Naive thymus-derived CD8-positive, alpha-beta T cell (primary cell): ENCODE measurements around the gene PTPN14. TPM values are rescaled to one million over a fixed set of nuclear protein-coding genes. Genes with fewer than 3 reads are reported as not detected.

Experiments
- ATAC-seq, 2 donors: fragments of 150-1000 bp; cut with Tn5 transposase in 1 of 2; sonication (Bioruptor Pico), chemical (Tn5 transposase) in 1 of 2; 1 replicate in 1 of 2; 2 replicates in 1 of 2; pipeline ENCODE4 v1.10.0; 2021; ENCODE audit warnings: mild to moderate bottlenecking in 2 of 2, moderate library complexity in 2 of 2
- POLR2A ChIA-PET: fragments of 350-600 bp; sonication (Branson Sonifier 250); formaldehyde crosslinking; loops from one replicate; lab custom pipeline; 2021; ENCODE audit warnings: antibody characterized with exemption; lab: Charles Lee
- DNase-seq, 10 donors: peaks; one replicate each; pipeline versions ENCODE4 v3.0.0 to v3.0.0-alpha.2; 2020 to 2022
- H3K27ac Mint-ChIP-seq, 10 donors: one replicate each; pipeline ENCODE4 v1.8.0; 2020 to 2022; ENCODE audit warnings: mild to moderate bottlenecking in 10 of 10, mixed read lengths in 10 of 10, moderate library complexity in 4 of 10, inconsistent platforms in 1 of 10
- H3K27me3 Mint-ChIP-seq, 5 donors: one replicate each; pipeline ENCODE4 v1.8.0; 2021 to 2022; ENCODE audit warnings: mixed read lengths in 5 of 5
- H3K36me3 Mint-ChIP-seq, 3 donors: one replicate each; pipeline ENCODE4 v1.8.0; 2020 to 2022; ENCODE audit warnings: mixed read lengths in 3 of 3, mild to moderate bottlenecking in 2 of 3, inconsistent platforms in 1 of 3
- H3K4me1 Mint-ChIP-seq, 4 donors: one replicate each; pipeline ENCODE4 v1.8.0; 2021 to 2022; ENCODE audit warnings: mixed read lengths in 4 of 4
- H3K4me3 Mint-ChIP-seq, 10 donors: one replicate each; pipeline ENCODE4 v1.8.0; 2020 to 2022; ENCODE audit warnings: mild to moderate bottlenecking in 10 of 10, mixed read lengths in 10 of 10, moderate library complexity in 6 of 10, inconsistent platforms in 1 of 10
- H3K9me3 Mint-ChIP-seq, 9 donors: one replicate each; pipeline ENCODE4 v1.8.0; 2020 to 2022; ENCODE audit warnings: mixed read lengths in 9 of 9, mild to moderate bottlenecking in 3 of 9, inconsistent platforms in 1 of 9, moderate library complexity in 1 of 9
- polyA plus RNA-seq, 3 donors: library from polyadenylated mRNA; unstranded; fragments of 300-500 nt; fragmentation: Illumina TruSeq; gene quantifications; one replicate each; pipeline ENCODE4 v1.2.3, GENCODE V29; 2021
- total RNA-seq, 8 experiments: library from RNA in 2 of 8; stranded (reverse) in 2 of 8; gene quantifications; one replicate each; pipeline ENCODE4 v1.2.3 and lab custom pipeline; 2021 to 2026

Gene PTPN14
- total and polyA plus RNA-seq, 5 experiments from 2014 or later, result 0.01 to 0.05 (median 0.03) TPM; not detected in 1

- Mint-ChIP-seq H3K4me1 (peaks cover 0 to 9% (median 6%) of the 10 kb centered on the region in 4 donors), H3K4me3 (no peak overlapping the region), H3K9me3 (no peaks in the 10 kb centered on the region), H3K36me3 (no peaks in the 10 kb centered on the region), H3K27ac (no peak overlapping the region), H3K27me3 (peaks cover 24 to 65% (median 40%) of the 10 kb centered on the region in 5 donors)
- ATAC-seq, result no peak
- DNase-seq, result no peak
- POLR2A ChIA-PET, result no interaction called here
These were observed 4.3 kb downstream of the PTPN14 start for GRCh38 chr1:214546886-214547641.

DNA sequence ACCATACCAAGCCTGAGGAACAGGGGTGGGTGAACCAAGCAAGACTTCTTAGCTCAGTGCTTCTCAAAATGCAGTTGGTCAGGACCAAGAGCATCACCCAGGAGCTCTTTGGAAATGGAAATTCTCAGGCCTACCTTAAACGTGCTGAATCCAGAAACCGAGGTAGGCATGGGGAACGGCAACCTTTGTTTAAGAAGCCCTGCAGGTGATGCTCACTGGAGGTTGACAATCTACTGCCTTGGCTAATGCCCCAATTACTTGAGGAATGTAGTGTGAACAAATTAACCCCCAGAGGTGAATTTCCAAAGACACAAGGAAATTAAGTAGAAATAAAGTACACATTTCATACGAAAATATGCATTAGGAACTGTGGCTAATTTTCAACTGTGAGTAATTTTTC is 5.3 kb downstream of the PTPN14 start:
- Mint-ChIP-seq H3K4me1 (peaks cover 0 to 7% (median 3%) of the 10 kb centered on the region in 4 donors), H3K27ac (no peak overlapping the region), H3K36me3 (no peaks in the 10 kb centered on the region), H3K9me3 (no peaks in the 10 kb centered on the region), H3K4me3 (no peak overlapping the region), H3K27me3 (peaks cover 22 to 57% (median 37%) of the 10 kb centered on the region in 5 donors)
- POLR2A ChIA-PET, result no interaction called here
- DNase-seq (no peak), ATAC-seq (no peak)

DNA sequence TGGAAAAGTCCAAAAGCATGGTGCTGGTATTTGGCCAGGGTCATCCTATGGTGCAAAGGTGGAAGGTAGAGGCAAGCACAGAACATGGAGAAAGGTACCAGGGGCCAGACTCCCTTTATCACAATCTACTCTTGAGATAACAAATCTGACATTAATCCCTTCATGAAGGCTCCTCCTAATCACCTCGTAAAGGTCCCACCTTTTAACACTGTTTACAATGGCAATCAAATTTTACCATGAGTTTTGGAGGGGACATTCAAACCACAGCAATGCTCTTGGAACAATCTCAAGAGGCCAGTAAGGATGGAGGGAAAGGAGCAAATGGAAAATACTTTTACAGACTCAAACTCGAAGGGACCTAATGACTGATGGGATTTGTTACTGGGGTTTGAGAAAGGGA is 6.1 kb downstream of the PTPN14 start:
- peaks cover 0 to 3% (median 1%) of the 10 kb centered on the region in 4 donors for H3K4me1 Mint-ChIP-seq
- no peak for ATAC-seq
- POLR2A ChIA-PET, result no interaction called here
- no peaks in the 10 kb centered on the region for H3K36me3 Mint-ChIP-seq
- no peaks in the 10 kb centered on the region for H3K9me3 Mint-ChIP-seq
- H3K27me3 Mint-ChIP-seq, result peaks cover 21 to 49% (median 33%) of the 10 kb centered on the region in 5 donors
- no peak overlapping the region for H3K27ac Mint-ChIP-seq
- no peak for DNase-seq
- H3K4me3 Mint-ChIP-seq, result no peak overlapping the region

- Mint-ChIP-seq H3K36me3 (no peaks in the 10 kb centered on the region), H3K27ac (no peak overlapping the region), H3K4me3 (no peak overlapping the region), H3K4me1 (no peaks in the 10 kb centered on the region), H3K27me3 (peaks cover 16 to 44% (median 28%) of the 10 kb centered on the region in 5 donors), H3K9me3 (no peaks in the 10 kb centered on the region)
- POLR2A ChIA-PET, result no interaction called here
- DNase-seq (no peak), ATAC-seq (no peak)
These were observed 6.6 kb downstream of the PTPN14 start for GRCh38 chr1:214544791-214545190.

DNA sequence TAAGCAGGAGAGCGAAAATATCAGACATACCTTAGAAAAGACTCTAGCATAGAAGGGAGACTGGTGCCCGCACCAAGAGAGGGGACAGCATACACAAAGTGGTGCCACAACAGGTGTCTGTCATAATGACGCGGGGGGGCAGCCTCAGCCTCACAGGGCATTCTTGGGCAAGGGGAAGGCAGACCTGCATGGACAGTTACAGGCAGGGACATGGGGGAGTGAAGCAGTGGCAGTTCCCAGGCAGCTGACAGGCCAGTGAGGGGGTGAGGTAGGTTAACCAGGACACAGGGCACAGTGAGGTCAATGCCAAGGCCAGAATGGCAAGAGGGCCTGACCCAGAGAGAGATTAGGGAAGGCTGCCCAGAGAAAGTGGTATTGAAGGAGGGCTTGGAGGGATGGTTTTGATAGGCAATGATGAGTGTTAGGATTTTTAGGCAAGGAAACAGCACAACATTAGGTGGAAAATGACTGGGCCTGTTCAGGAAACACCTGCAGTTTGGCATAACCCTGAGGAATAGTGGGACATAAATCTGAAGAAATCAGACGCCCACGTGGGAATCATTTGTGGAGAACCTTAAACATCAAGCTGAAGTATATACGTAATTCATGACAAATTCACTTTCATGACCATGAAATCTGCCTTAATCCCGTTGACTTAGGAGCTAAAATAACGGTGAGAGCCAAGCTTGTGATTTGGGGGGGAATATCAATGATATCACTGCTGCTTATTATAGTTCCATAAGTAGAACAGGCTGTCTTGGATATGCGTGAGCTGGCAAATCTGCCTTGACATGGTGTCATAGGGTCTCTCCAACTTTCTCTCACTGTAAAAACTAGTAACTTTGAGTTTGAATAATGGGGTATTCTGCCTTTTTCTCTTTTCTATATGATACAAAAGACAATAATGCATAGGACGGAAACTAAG is 8.9 kb downstream of the PTPN14 start:
- no peak for DNase-seq
- H3K27ac Mint-ChIP-seq, result no peak overlapping the region

GRCh38 chr1:214541693-214542092 is 9.7 kb downstream of the PTPN14 start:
- Mint-ChIP-seq H3K4me3 (no peak overlapping the region), H3K36me3 (no peaks in the 10 kb centered on the region), H3K4me1 (no peaks in the 10 kb centered on the region), H3K9me3 (no peaks in the 10 kb centered on the region), H3K27me3 (peaks cover 7 to 18% (median 11%) of the 10 kb centered on the region in 5 donors), H3K27ac (no peak overlapping the region)
- POLR2A ChIA-PET, result interaction anchor here (0.6 kb wide), 1 partner anchor 26 kb away, joined by 3 read pairs; no protein-coding TSS in a partner anchor
- no peak for DNase-seq
- ATAC-seq, result no peak

More for the DNA sequence above, 8.9 kb downstream of the PTPN14 start:
- H3K4me3 Mint-ChIP-seq, result no peak overlapping the region
- H3K4me1 Mint-ChIP-seq, result no peaks in the 10 kb centered on the region
- H3K27me3 Mint-ChIP-seq, result peaks cover 9 to 24% (median 13%) of the 10 kb centered on the region in 5 donors
- ATAC-seq, result no peak
- POLR2A ChIA-PET, result no interaction called here
- H3K36me3 Mint-ChIP-seq, result no peaks in the 10 kb centered on the region
- no peaks in the 10 kb centered on the region for H3K9me3 Mint-ChIP-seq

DNA sequence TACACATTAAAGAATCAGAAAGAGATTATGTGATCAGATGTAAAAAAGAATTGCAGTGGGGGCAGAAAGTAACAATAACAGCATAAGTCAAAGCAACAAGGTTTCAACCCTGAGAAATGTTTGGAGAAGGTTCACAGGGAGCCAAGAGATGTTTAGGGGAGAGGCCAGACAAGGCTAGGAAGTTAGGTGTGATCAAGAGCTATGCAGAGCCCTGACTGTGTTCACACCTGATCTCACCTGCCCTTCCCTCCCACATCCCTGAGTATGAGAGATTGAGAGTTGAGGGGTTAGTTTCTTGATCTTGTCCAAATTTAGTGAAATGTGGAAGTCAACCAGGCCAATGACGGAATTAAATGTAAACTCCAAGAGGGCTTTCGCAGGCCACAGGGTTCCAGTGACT is 10.2 kb downstream of the PTPN14 start:
- POLR2A ChIA-PET, result interaction anchor here (0.6 kb wide), 1 partner anchor 26 kb away, joined by 3 read pairs; no protein-coding TSS in a partner anchor
- no peaks in the 10 kb centered on the region for H3K36me3 Mint-ChIP-seq
- H3K9me3 Mint-ChIP-seq, result no peaks in the 10 kb centered on the region
- H3K4me1 Mint-ChIP-seq, result no peaks in the 10 kb centered on the region
- DNase-seq, result no peak
- H3K27ac Mint-ChIP-seq, result no peak overlapping the region
- H3K27me3 Mint-ChIP-seq, result peaks cover 7 to 18% (median 11%) of the 10 kb centered on the region in 5 donors
- H3K4me3 Mint-ChIP-seq, result no peak overlapping the region
- no peak for ATAC-seq

GRCh38 chr1:214540324-214540723 is 11.1 kb downstream of the PTPN14 start:
- ATAC-seq, result no peak

DNA sequence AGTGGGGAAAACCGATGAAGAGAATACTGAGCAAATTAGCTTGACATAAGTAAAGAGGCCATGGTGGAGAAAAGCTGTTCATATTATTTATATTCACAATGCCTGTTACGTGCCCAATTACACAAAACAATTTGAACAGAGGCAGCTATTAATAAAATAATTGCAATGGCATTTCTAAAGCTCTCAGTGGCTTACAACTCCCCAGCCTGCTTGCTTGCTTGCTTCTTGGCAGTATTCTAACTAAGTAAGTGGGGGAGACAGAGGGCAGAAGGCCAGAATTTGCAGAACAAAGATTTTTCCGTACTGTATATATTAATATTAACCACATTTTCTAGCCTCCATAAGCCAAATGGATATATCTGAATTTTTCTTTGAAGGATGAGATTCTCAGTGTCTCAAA is 12.9 kb downstream of the PTPN14 start:
- peaks cover 7 to 13% (median 7%) of the 10 kb centered on the region in 5 donors for H3K27me3 Mint-ChIP-seq
- DNase-seq, result no peak
- no peaks in the 10 kb centered on the region for H3K9me3 Mint-ChIP-seq
- POLR2A ChIA-PET, result no interaction called here
- H3K27ac Mint-ChIP-seq, result no peak overlapping the region
- H3K36me3 Mint-ChIP-seq, result no peaks in the 10 kb centered on the region
- ATAC-seq, result no peak
- H3K4me1 Mint-ChIP-seq, result no peaks in the 10 kb centered on the region
- H3K4me3 Mint-ChIP-seq, result no peak overlapping the region

More at GRCh38 chr1:214540324-214540723, 11.1 kb downstream of the PTPN14 start:
- Mint-ChIP-seq H3K36me3 (no peaks in the 10 kb centered on the region), H3K27ac (no peak overlapping the region), H3K4me1 (no peaks in the 10 kb centered on the region), H3K27me3 (peaks cover 7 to 18% (median 10%) of the 10 kb centered on the region in 5 donors), H3K9me3 (no peaks in the 10 kb centered on the region), H3K4me3 (no peak overlapping the region)
- no peak for DNase-seq
- POLR2A ChIA-PET, result no interaction called here

DNA sequence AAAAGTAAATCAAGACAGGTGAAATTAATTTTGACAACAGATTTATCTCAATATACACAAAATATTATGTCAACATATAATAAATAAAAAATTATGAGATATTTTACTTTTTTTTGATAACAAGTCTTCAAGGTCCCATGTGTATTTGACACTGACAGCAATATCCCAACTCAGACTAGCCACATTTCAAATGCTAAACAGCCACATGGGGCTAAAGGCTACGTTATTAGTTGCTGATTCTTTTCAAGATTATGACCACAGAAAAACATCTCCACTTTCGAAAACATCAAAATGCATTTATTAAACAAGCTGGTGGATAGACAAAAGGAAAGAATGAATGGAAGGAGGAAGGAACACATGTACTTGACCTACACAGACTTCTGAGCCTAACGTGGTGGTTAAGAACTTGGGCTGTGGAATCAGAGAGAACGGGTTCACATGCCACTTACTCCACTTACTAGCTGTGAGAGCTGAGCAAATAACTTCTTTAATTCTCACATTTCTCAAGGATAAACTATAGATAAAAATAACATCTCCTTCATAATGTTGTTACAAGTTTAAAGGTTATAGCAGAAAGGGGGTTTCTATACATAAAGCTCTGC is 13.4 kb downstream of the PTPN14 start:
- H3K36me3 Mint-ChIP-seq, result no peaks in the 10 kb centered on the region
- H3K27me3 Mint-ChIP-seq, result peaks cover 7 to 11% (median 7%) of the 10 kb centered on the region in 5 donors
- H3K9me3 Mint-ChIP-seq, result no peaks in the 10 kb centered on the region
- no peaks in the 10 kb centered on the region for H3K4me1 Mint-ChIP-seq
- no peak overlapping the region for H3K27ac Mint-ChIP-seq
- H3K4me3 Mint-ChIP-seq, result no peak overlapping the region
- POLR2A ChIA-PET, result no interaction called here
- DNase-seq (no peak), ATAC-seq (no peak)

- H3K27me3 Mint-ChIP-seq, result peaks cover 2 to 6% (median 3%) of the 10 kb centered on the region in 5 donors
These were observed 14.2 kb downstream of the PTPN14 start for GRCh38 chr1:214537219-214537618.

DNA sequence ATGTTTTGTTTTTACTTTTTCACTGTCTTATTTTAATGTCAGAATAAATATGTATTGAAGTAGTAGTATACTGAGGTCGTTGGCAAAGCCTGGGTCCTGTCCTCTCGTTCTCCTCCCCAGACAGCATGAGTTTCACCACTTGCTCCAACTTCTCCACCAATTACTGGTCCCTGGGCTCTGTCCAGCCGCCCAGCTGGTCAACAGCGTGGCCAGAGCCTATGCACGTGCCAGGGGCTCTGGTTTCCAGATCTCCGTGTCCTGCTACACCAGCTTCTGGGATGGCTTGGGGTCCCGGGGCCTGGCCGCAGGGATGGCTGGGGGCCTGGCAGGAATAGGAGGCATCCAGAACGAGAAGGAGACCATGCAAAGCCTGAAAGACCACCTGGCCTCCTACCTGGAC is 19.3 kb downstream of the PTPN14 start:
- H3K36me3 Mint-ChIP-seq, result no peaks in the 10 kb centered on the region
- no peak overlapping the region for H3K27ac Mint-ChIP-seq
- H3K27me3 Mint-ChIP-seq, result peaks cover 0 to 5% (median 0%) of the 10 kb centered on the region in 5 donors
- no peaks in the 10 kb centered on the region for H3K9me3 Mint-ChIP-seq
- POLR2A ChIA-PET, result no interaction called here
- no peak overlapping the region for H3K4me3 Mint-ChIP-seq
- DNase-seq (no peak), ATAC-seq (no peak)
- H3K4me1 Mint-ChIP-seq, result no peaks in the 10 kb centered on the region

More at GRCh38 chr1:214537219-214537618, 14.2 kb downstream of the PTPN14 start:
- DNase-seq (no peak), ATAC-seq (no peak)
- Mint-ChIP-seq H3K36me3 (no peaks in the 10 kb centered on the region), H3K4me1 (no peaks in the 10 kb centered on the region), H3K4me3 (no peak overlapping the region), H3K9me3 (no peaks in the 10 kb centered on the region), H3K27ac (no peak overlapping the region)
- POLR2A ChIA-PET, result no interaction called here
